Measurements from ENCODE around the gene PARD3B.

PARD3B gene

DNA sequence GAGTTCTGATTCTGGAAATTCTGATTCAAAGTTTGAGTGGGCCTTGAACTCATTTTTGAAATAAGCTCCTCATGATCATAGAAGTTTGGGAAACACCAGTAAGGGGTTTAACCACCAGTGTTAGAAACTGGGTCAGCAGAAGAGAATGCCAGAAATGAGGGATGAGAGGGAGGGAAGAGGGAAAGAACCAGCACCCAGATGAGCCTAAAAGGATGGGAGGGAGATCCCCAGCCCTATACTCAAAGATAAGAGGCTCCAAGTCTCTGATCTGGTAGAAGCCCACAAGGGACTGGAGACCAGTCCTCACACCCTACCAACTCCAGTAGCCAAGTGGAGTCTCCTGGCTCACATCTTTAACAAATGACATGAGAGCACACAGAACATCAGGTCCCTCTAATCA is 832.0 kb downstream of the PARD3B start:
- DNase-seq, result no peak

DNA sequence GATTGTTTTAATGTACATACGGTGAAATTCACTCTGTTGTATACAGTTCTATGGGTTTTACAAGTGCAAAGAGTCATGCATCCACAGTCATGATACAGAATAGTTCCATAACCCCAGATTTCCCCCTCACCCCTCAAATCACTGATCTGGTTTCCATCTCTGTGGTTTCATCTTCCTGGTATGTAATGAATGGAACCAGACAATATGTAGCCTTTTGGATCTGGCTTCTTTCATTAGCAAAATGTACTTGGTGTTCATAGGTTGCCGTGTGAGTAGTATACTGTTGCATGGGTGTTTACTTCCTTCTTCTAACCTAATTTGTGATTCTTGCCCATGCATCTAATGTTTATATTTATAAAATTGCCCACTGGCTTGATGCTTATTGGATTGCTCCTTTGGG is 838.3 kb downstream of the PARD3B start:
- DNase-seq, result no peak

DNA sequence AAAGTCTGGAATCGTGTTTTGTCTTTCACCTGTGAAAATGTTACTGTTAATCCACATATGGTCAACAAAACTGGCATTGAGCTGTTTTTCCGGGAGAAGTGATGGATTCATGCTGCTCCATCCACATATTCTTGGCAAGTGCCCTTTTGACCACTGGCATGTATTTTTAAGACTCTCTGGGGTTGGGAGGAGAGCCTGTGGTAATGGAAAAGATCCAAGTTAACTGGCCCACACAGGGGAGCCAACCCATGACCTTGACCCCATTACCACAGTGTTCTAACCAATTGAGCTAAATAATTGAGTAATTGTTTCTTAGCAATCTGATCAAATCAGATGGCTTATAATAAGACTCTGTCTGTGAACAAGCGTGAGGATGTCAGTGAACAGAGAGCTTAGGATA is 840.8 kb downstream of the PARD3B start:
- DNase-seq, result no peak

DNA sequence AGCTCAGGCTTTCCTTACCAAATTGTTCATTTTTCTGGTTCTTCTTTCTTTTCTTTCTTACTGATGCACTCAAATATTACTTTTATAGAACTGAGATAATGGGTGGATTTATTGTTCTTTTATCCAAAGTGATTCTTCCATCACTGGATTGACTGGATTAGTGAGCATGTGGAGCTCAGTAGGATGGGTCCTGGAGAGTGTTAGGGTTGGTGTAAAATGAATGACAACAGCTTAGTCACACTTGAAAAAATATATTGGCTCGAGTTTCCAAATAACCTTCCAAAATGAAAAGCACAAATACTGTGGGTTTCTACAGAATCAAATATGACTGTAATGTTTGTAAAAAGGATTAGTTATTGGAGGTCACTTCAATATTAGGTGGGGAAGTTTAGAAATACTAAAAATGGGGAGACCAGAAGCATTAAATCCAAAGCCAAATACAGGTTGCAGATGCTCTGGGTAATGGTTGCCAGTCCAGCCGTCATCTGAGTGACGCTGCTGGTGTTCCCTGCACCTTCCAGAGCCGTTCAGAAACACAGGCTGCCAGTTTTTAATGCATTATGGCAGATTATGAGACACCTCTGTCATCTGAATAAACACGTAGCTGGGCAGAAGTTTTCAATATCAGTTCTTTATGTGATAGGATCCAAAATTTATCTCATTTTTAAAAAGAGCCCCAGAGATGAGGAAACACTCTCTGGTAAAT is 842.2 kb downstream of the PARD3B start:
- no peak for DNase-seq

DNA sequence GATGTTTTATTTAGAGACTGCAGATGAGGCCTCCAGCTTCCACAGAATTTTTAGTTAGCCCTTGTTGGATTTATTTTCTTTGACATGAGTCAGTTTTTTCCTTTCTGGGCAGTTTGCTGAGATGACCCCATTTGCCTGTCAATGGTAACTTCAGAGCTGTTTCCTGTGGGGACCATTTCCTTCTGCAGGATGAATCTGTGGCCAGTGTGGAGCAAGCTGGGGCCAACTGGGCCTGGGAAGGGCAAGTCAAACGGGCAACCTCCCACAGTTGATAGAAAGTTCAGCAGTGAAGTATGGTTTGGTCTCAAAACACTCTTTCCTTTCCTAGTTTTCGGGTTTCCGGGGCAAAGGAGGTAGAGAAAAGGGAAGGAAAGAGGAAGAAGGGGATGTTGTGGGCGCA is 845.6 kb downstream of the PARD3B start:
- no peak for DNase-seq

DNA sequence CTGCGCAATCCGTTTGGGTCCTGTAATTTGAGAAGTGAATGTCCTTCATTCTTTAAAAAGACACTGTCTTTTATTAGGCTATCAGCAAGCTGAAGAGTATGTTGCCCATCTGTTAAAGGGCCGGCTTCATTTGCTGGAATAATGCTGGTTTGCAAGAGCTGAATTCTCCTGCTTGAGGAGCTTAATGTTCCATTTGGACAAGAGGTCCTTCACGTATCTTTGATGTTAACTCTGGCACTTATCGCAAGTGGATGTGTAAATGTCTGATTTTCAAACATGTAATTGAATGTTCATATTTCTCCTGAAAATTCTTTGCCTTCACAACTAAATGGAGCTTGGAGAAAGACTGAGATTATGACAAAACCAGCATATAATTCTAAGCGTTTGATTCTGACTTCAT is 856.2 kb downstream of the PARD3B start:
- DNase-seq, result no peak

DNA sequence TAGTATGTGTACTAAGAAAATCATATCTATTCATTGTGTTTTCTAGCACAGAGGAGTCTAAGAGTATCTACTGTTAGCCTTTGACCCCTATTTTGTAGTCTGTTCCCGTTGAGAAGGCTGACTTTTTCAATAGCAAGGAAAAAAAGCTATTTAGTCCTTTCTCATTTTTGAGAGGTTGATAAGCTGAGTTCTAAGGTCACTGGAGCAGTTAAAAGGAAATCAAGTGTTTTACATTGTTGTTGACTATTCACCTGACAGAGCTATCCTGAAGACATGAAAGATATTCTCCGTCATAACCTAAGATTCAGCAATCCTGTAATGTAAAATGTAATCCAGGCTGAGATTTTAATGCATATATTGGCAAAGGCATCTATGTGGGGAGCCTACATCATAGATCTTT is 856.7 kb downstream of the PARD3B start:
- no peak for DNase-seq

DNA sequence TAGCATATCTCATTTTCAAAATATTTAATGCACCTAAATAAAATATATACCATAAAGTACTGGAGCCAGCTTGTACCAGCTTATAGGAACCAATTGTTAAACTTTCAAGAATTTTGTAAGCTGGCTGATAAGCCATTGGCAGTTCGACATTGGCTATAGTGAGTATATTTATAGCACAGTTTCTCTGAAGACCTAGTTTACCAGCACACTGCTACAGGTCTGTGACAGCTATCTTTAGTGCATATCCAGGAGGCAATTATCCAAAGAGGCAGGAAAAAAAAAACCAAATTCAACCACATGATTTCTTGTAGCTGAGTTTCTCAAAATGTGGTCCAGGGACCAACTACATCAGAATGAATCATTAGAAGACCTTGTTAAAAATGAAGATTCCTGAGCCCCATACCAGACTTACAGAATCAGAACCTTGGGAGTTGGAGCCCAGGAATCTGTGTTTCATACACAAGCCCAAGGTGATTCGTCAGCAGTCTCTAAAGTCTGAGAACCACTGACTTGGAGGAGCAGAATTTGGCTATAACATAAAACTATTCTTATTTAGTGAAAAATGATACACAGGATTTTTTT is 858.1 kb downstream of the PARD3B start:
- no peak for DNase-seq

DNA sequence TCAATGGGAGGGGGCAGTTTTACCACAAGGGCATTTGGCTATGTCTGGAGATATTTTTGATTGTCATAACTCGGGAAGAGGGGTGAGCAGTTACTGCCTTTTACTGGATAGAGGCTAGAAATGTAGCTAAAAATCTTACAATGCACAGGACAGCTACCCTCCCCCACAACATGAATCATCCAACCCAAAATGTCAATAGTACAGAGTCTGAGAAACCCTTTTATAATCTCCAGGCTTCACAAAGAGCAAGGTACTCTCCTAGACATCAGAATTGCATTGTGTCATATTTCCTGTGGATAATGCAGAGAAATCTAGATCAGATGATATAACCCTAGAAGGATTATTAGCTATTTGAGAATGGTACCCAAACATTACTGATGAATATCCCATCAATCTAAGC is 859.9 kb downstream of the PARD3B start:
- no peak for DNase-seq

DNA sequence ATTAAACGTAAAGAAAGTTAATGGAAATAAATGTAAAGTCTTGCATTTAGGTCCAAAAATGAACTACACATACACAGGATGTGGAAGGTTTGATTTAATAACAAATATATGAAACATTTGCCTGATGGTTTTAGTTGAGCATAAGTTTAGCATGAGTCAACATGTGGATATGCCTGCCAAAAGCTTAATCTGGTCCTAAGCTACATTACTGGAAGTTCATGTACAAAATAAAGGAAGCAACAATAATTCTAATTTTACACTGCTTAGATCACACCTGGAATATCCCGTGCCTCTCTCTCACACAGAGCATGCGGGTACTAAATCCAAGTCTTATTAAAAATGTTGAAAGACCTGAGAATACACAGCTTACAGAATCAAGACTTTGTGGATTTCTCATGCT is 860.5 kb downstream of the PARD3B start:
- no peak for DNase-seq

DNA sequence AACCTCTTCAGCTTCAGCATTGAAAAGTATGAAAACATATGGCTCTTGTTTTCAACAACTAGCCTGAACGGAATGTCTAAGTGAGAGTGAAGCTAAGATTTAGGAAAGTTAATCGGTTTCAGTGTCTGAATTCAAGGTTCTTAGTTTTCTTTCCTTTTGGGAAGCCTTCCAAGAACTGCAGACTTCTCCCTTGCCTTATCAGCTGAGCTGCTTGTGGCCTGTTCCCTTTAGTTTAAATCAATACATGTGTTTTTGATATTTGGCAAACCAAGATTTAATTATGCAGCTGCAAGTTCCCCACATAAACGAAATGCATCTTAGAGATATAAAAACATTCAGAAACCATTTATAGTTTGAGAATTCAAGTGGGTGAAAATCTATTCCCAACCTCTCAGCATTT is 862.7 kb downstream of the PARD3B start:
- no peak for DNase-seq

DNA sequence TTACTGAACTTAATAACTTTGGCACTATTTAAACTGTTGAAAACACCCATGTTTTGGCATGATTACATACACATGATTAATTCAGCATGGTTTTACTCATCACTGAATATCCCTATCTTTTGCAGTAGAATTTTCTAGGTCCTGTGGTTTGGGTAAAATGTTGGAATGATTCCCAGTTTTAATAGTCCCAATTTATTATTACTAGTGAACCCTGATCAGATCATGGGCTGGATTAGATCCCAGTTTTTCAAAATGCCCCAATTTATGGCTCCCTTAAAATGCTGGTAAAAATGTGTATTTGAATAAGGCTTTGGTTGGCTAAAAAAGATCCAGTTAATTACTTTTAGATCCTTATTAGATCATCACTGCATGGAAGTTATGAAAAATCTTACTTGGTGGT is 863.4 kb downstream of the PARD3B start:
- no peak for DNase-seq

DNA sequence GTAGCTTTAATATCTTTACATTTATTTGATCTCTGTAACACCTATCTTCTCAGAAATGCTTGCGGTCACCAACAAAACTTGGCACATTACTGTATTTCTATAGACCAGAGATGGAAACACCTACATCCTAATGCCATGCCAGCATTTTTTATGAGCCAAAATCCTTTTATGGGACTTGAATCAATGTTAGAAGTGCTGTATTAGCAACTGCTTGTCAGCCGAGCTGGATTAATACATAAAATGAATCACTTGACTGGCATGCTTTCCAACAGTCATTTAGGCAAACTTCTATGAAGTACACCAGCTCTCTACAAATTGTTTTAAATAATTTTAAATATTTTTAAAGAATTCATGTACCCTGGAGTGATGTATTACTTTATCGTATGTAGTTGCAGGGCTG is 864.1 kb downstream of the PARD3B start:
- DNase-seq, result no peak

DNA sequence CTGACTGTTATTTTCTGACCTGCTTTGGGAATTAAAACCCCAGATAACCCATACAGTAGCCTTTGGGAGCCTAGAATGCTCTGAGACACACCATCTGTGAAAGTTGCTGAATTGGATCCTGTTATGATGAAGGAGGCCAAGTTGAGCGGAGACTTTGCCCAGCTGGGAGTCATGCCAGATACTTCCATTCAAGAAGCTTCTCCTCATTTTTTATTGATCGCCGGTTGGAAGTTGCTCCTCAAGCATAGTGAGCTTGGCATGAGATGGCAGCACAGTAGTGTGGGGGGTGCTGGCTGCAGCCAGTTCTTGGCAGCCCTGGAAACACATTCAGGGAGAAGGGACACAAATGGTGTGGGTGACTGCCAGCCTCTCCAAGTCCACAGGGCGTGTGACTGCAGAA is 866.3 kb downstream of the PARD3B start:
- DNase-seq, result no peak

DNA sequence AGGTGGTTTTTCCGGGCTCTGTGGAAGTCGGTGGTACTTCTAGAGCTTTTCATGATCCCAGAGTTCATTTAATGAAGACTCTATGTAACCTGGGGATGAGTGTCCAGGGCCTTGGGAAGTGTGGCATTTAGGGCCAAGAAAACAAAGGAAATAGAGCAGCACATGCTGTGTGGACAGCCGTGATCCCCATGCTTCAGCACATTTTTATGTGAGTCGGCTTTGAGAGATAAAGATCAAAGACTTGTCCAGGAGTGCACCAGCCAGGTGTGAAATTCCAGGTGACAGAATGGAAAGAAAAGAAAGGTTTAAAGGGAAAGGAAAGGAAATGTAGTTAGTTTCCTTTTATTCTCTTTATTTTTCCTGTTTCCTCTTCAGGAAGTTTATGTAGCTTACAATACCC is 879.1 kb downstream of the PARD3B start:
- DNase-seq, result no peak

DNA sequence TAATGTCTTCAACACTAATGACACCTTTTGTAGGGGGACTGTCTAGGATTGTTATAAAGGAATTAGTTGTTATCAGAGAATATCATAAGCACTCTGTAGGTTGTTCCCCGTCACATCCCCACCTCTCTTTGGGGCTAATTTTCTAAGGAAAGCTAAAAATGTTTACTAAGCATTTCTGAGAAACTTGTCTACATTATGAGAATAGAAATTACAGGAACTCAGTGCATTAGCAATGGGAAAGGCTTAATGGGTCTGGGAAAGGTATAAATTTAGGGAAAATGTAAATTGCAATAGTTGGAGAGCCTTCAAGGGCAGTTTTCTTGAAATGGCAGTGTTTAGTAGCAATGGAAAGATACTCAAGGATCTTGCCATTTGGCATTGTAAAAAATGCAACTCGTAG is 879.8 kb downstream of the PARD3B start:
- no peak for DNase-seq

DNA sequence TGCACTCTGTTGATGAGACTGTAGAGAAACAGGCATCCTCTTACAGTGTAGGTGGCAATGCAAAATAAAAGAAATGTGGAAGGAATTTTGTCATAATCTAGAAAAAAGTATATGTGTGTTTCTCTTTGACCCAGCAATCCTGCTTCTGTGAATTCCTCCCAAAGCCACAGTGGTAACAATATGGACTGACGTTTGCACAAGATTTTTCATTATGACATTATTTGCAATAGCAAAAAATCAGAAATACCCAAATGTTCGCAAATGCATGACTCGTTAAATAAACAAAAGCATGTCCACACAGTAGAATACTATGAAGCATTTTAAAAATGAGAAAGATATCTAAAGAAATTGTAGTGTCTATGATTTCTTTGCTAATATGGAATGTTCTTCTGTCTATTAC is 881.8 kb downstream of the PARD3B start:
- DNase-seq, result no peak

DNA sequence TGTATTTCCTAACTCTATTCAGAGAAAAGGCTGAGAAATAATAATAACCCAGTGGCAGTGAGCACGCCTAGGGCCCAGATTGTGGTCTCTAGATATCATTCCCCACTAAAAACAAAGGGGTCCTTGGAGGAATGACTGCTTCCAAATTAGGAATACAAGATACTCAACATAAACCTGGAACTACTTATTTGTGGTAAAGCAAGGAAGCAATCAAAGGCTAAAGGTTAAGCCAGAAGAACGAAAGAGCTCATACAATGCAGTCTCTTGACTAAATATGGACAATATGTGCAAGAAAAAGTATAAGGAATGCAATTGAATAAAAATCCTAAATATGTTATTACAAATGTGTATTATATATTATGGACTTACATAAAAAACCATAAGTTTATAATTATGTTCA is 883.5 kb downstream of the PARD3B start:
- no peak for DNase-seq

DNA sequence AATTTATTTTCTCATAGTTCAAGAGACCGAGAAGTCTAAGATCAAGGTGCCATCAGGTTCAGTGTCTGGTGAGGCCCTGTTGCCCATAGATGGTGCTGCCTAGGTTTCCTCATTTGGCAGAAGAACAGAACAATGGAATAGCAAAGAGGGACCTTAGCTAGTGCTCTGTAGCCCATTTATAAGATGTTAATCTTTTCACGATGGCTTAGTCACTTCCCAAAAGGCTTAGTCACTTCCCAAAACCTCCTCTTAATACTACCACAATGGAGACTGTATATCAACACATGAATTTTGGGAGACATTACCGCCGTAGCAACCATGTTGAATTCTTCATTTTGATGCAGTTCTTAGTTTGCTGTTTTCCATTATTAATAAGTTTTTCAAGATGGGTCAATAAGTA is 890.7 kb downstream of the PARD3B start:
- no peak for DNase-seq

DNA sequence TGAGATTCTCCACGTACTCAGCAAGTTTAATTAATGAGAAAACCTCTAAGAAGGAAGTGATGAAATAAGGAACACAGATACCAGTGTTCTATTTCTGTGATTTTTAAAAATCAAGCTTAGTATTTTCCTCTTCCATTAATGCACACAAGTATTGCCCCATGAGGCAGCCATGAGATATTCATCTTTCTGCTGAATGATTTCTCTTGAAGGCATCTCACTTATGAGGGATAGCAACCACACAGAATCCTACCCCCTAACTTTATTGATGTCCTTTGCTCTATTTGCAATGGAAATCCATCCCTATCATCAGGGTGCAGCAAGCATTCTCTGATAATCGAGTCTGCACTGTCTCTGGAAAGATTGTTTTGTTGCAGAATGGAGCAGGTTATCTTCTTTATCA is 893.0 kb downstream of the PARD3B start:
- no peak for DNase-seq

DNA sequence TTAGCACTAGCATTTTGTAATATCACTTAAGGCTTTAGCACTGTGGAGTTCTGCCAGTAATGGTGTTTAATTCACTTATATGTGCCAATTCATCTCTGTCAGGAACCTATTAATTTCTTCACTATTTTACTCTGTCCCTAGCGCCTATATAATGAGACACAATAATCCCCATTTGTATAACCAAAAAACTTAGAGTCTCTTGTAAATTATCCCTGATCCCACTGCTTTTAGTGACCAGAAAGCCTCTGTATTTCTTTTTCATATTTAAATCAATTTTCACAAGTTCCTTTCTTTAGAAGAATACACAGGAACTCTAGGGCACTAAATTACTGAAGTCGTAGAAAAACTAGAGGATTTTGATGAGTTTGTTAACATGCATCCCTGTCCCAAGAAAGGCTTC is 894.3 kb downstream of the PARD3B start:
- no peak for DNase-seq

DNA sequence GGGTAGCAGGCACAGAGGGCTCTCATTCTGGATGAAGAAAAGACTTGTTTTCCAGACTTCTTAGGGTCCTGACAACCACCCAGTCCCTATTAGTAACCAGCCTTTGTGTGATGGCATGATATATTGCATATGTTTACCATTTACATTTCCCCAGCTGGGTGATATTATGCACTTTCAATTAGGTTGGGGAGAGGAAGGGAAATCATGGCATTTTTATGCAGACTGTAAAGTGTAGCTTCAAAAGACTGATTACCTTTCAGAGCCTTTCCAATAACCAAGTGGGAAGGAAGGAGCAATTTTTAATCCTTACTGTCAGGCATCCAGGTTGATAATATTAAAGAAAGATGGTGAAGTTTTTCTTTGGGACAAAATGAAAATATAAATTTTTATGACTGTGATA is 896.2 kb downstream of the PARD3B start:
- DNase-seq, result no peak

DNA sequence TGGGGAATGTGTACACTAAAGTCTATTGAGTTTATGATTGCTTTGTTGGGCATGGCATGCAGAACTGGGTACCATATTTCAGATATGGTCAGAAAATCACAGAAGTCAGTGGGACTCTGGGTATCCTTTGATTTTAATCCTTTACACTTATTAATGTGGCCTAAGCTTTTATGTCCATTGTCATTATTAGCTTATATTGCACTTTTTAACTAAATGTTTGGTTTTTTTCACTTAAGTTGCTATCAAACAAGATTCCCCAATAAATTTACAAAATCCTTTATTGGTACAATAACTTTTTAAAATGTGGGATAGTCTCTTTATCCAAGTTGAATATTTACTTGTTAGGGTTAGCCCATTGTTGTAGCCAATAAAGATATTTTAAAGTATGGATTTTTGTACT is 902.9 kb downstream of the PARD3B start:
- no peak for DNase-seq

DNA sequence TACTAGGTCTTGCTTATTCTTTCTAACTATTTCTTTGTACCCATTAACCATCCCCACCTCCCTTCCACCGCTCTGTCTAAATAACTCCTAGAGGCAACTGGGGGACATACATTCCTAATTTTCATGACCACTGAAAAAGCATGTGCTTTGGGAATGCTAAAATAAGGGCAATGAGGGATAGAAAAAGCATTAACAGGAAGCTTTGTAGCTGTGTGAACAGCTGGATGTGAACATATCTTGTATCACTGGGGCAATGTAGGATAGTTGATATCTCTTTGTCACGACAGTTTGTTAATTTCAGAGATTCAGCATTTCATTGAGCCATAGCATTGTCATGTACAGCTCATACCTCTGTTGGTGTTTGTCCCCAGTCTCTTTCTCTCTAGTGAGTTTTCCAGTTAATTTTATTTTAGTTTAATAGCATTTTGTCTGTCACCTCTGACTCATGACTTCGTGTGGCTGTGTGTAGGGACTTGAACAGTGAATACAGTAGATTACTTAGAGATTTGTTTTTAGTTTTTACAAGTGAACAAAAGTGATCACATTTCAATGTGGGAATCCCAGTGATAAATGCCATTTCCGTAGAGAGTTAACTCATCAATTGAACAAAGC is 906.7 kb downstream of the PARD3B start:
- no peak for DNase-seq

DNA sequence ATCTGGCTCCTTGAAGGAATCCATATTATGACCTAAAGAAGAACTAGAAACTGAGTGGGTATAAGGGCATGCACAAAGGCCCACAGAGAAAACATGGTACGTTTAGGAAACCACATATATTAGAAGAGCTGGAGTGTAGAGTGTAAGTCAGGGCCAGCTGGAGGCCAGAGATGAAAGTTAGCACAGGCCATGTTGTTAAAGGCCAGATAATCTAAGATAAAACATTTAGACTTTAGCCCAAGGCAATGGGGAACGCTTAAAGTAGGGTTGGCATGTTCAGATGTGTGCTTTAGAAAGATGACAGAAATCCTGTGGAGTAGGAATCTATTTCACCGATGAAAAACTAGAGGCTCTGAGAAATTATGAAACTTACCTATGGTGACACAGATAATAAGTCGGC is 907.9 kb downstream of the PARD3B start:
- no peak for DNase-seq

All from stimulated activated CD4-positive, alpha-beta T cell treated with anti-CD3 and anti-CD28 coated beads, Interleukin-2, amount 100 ng/mL, for 48 hours (primary cell).